GM13976 (cell line): Measurements from ENCODE around the gene WNT3A.

Experiments used
- DNase-seq: peaks from one replicate; pipeline ENCODE4 v3.0.0; 2012; ENCODE audit warnings: low spot score
- CTCF ChIP-seq: IDR thresholded peaks from 2 replicates; pipeline ENCODE4 v1.5.1; 2012; ENCODE audit warnings: borderline replicate concordance, mild to moderate bottlenecking; ENCODE audit not compliant: insufficient read depth; ENCODE audit errors: extremely low read depth, missing control alignments, control extremely low read depth
- in situ Hi-C: fragments of 300-500 bp; cut with MboI; formaldehyde crosslinking; loops from one replicate; pipeline ENCODE4 v1.12.0; 2022; ENCODE audit warnings: low sequenced_read_pairs, mixed read lengths, inconsistent platforms; ENCODE audit not compliant: unreplicated experiment

WNT3A gene

GRCh38 chr1:228075801-228076271, 69.0 kb downstream of the WNT3A start:
- no peak for TF ChIP-seq CTCF
- in situ Hi-C loops: no loop called here
- no peak for DNase-seq

DNA sequence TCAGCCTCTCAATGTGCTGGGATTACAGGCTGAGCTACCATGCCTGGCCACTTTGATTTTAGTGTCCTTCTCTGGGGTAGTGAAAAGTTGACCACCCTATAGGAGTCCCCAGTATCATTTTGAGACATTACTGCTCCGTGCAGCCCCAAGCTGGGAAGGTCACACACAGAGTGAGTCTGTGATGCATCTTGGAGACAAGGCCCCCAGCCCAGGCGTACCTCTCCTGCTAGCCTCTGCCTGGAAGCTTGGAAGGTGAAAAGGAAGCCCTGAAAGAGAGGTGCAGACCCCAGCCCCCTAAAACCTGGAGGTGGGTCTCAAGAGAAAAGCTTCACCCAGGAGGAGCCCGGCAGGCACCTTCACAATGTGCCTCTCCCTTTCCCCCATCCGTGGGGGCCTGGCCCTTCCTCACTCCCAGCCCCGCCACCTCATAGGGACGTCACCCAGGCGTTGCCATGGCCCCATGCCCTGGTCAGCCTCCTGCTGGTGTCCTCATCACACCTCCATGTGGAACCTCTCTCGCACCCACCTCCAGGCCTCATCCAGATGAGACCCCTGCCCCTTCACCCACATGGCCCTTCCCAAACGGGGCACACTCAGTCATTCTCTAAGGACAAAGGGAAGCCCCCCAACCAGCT, 70.1 kb downstream of the WNT3A start:
- in situ Hi-C loops: no loop called here
- TF ChIP-seq CTCF: no peak
- DNase-seq: no peak

DNA sequence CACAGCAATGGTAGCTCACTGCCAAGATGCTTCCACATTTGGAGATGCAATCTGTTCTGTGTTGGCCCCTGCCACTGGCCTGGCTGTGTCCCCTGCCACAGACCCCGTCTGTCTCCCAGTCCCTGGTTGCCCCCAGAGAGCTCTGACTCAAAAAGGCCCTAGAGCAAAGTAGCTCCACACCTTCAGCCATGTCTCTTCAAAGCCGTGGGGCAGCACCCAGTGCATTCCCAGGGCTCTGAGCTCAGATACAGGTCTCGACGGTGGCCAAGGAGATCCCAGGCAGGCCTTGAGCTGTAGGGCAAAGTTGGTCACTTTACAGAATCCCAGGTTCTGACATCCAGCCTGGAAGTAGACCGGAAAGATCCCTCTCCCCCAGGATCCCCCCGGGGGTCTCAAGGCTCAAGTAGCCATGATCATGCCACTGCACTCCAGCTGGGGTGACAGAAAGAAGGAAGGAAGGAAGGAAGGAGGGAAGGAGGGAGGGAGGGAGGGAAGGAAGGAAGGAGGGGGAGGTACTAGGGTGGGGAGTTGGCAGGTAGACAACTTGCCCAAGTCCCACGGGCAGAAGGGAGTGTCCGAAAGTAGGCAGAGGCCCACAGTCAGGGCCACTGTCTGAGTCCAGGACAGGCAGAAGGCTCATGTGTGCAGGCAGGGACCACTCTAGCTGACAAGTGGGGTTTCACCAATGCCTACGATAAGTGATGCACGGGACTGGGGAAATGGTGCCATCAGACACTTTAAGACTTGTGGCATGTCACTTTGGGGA, 71.0 kb downstream of the WNT3A start:
- no peak for DNase-seq
- TF ChIP-seq CTCF: no peak
- in situ Hi-C loops: no loop called here

GRCh38 chr1:228079013-228079412, 72.2 kb downstream of the WNT3A start:
- no peak for DNase-seq
- in situ Hi-C loops: no loop called here
- TF ChIP-seq CTCF: no peak

DNA sequence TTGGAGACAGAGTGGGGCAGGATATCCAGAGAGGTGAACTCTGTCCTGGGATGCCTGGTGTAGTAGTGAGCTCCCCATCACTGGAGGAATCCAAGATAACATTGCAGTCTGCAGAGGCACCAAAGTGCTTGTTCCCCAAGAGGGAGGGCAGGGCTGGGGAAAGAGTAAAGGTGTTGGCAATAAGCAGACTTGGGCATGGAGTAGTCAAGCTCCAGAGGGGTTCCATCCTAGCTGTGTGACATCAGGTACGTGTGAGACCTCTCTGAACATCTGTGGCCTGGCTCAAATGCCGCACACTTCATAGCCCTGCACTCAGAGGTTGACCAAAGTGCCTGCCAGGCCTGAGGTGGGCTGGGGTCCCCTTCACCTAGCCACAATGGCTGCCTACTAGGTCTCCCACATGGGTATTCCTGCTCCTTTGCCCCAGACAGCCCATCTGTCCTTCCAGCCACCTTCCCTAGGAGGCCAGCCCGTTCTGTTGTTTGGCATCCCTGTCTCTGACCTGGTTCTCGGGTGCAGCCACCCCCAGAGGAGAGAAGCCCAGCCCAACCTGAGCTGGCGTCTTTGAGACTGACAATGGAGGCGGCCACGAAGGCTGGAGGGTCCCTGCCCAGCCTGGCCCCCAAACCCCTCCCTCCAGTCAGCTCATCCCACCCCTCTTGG, 72.9 kb downstream of the WNT3A start:
- TF ChIP-seq CTCF: no peak
- in situ Hi-C loops: no loop called here

GRCh38 chr1:228081144-228081543, 74.3 kb downstream of the WNT3A start:
- in situ Hi-C loops: no loop called here
- TF ChIP-seq CTCF: no peak
- DNase-seq: no peak

More for the DNA sequence above, 72.9 kb downstream of the WNT3A start:
- DNase-seq: no peak
